GM04504 (cell line): ENCODE data around the gene PHF14.

Experiments used
- DNase-seq: peaks from one replicate; pipeline ENCODE4 v3.0.0-alpha.2; 2012; ENCODE audit warnings: low read depth

The PHF14 gene

DNA sequence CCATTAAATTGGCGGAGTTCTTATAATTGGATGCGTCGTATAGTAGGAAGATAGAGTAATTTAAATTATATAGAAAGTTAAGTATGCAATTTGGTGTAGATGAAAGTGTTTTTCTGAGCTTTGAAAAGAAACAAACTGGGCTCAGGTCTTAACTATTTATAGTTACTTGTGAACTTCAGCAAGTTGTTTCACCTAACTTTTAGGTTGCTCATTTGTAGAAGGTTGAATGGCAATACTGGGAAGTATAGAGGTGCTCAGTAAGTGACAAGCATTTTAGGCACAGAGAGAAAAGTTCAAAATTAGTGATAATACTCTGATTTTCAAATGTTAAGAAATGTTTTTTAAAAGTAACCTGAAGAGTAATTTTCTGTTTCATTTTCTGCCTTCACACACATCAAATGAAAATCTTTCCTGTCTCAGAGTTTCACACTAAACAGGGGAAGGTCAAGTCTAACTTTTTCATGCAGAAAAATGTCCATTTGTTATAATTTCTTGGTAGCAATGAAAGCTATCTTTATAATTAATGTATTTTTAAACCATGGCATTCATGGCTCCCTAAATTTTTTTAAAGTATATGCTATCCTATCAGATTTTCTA is 146.5 kb downstream of the PHF14 start:
- no peak for DNase-seq

- DNase-seq = no peak
Observed at GRCh38 chr7:11120675-11121220, 147.1 kb downstream of the PHF14 start.

- DNase-seq = no peak
Observed at GRCh38 chr7:11124856-11125559, 151.3 kb downstream of the PHF14 start.

DNA sequence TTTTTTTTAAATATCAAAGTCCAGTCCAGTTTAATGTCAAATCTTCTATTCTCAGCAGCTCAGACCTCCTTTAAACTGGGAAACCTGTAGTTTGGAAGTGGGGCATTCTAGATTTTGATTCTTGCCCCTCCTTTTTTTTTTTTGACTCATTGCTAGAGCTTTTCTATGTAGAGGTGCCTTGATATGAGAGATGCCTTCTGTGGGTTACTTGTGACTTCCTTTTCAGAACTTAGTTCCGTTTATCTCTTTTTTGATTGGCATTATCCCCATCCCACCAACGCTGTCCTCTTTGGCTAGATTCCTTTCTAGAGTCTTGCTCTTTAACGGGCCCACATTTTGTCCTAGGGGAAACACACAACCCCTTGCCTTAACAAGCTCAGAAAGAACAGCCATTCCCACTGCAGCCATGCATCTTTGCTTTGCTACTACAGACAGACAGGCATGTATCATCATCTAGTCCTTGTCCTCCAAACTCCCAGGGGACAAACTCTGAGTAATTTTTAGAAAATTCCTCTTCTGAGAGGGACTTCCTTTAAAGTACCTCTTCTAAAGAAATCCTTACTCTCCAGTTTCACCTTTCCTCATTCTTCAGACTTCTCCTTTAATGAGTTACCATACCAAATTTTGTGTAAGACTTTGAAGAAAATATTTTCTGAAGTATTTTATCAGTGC is 153.6 kb downstream of the PHF14 start:
- DNase-seq = no peak

DNA sequence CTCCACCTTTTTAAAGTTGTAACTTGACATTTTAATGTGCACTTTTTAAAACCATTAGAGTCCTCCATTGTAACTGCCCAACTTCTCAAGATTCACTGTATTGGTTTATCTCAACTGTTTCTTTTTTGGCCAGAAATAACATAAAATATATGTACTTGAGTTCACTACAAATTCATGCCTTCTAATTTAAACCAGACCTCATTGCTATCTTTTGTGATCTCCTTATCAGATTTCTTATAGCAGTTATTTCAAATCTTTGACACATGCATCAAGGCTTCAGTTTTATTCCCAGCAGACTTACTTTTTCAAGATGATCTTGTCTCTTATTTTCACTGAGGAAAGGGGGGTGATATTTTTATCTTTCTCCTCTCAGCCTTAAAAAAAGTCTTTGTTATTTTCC is 154.3 kb downstream of the PHF14 start:
- no peak for DNase-seq

DNA sequence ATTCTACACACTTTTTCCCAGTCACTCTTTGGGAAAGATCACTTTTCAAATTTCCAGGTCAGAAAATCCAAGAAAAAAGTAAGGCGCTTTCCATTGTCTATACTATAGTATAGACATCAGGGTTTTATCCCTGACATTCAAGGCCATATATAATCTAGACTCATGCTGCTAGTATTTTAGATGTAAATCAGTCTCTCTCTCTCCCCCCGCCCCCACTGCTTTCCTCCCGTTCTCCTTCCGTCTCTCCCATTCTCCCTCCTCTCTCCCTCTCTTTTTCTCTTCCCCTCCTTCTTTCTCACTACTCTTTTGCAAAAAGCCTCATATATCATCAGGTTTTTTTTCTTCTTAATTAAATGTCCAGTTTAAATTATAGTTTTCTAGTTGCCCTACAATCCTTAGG is 154.8 kb downstream of the PHF14 start:
- no peak for DNase-seq

- DNase-seq = no peak
Observed at GRCh38 chr7:11130012-11130411, 156.3 kb downstream of the PHF14 start.

- DNase-seq = no peak
Observed at GRCh38 chr7:11130601-11131000, 156.9 kb downstream of the PHF14 start.

GRCh38 chr7:11133436-11133959 is 159.8 kb downstream of the PHF14 start:
- DNase-seq = no peak

DNA sequence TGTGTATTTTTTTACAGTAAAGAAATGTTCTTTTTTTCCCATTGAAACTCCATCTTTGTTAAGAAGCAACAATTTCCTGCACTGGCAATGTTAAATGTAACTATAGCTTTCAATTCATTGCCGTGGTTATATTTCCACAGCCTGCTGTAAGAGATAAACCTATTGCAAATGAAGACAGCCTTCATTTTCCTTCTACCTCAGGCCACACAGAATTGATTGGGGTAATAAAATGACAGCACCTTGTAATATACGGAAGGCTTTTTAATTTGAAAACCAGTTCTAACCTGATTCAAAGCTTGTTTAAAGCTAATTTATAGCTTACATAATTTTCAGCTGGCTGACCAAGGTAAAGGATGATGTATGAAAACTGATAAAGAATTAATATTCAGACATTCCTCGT is 161.9 kb downstream of the PHF14 start:
- no peak for DNase-seq

- no peak for DNase-seq
Observed at GRCh38 chr7:11141541-11141940, 167.9 kb downstream of the PHF14 start.

DNA sequence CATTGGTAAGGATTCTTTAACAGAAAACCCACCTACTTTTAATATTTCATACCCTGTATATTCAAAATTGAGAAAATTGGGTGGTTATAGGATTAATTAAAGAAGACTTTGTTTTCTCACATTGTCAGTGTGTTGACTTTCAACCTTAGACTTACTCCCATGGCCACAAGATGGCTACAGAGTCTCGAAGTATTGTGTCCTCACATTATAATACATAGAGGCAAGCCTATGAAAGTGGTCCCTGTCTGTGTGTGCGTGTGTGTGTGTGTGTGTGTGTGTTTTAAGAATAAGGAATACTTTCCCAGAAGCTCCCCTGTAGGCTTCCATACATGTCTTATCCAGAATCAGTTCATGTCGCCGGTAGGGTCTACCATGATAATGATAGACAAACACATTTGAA is 180.0 kb downstream of the PHF14 start:
- no peak for DNase-seq

GRCh38 chr7:11155883-11156282 is 182.2 kb downstream of the PHF14 start:
- no peak for DNase-seq

GRCh38 chr7:11161499-11161898 is 187.8 kb downstream of the PHF14 start:
- no peak for DNase-seq

GRCh38 chr7:11163220-11163619 is 189.5 kb downstream of the PHF14 start:
- DNase-seq = no peak

- DNase-seq = no peak
Observed at GRCh38 chr7:11166051-11166450, 192.4 kb downstream of the PHF14 start.

- DNase-seq = no peak
Observed at GRCh38 chr7:11168650-11169170, 195.0 kb downstream of the PHF14 start.

GRCh38 chr7:11170175-11170574 is 196.5 kb downstream of the PHF14 start:
- no peak for DNase-seq

GRCh38 chr7:11170863-11171568 is 197.3 kb downstream of the PHF14 start:
- no peak for DNase-seq

DNA sequence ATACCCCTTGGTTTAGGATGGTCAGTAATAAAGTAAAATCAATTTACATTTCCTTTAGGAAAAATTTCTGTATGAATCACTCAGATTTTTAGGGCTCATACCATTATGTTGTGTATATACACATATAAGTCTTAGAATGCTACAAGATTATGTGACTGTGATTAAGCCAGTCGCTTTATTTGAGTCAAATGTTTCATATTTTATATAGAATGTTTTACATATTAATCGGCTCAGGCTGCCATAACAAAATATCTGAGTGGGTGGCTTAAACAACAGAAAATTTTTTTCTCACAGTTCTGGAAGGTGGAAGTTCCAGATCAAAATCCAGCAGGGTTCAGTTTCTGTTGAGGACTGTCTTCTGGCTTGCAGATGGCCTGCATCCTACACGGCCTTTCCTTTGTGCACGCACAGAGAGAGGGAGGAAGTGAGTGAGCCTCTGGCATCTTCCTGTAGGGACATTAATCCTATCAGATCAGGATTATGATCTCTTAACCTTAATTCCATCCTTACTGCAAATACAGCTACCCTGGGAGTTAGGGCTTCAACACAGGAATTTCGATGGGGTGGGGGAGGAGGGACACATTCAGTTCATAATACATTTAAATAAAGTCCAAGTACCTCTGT is 198.0 kb downstream of the PHF14 start:
- DNase-seq = no peak

DNA sequence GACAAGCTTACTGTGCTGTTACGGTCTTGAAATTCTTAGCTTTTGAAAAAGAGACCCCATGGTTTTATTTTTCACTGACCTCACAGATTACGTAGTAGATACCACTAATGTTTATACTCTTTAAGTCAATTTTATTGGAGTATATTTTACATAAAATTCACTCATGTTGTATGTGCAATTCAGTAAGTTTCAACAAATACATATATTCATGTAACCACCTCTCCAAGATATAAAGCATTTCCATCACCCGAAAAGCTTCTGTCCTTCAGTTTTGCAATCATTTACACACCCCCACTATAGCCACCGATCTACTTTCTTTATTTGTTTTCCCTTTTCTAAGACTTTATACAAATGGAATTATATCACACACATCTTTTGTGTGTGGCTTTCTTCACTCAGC is 199.2 kb downstream of the PHF14 start:
- DNase-seq = no peak

GRCh38 chr7:11175371-11175770 is 201.7 kb downstream of the PHF14 start:
- DNase-seq = no peak
